GM19043 (cell line): Measurements from ENCODE around the gene PI4KA.

Source experiments
- ATAC-seq: cut with Tn5 transposase; IDR thresholded peaks from one replicate; pipeline ENCODE4 v1.9.1; 2021; ENCODE audit warnings: low read depth; ENCODE audit not compliant: unreplicated experiment

Gene PI4KA

DNA sequence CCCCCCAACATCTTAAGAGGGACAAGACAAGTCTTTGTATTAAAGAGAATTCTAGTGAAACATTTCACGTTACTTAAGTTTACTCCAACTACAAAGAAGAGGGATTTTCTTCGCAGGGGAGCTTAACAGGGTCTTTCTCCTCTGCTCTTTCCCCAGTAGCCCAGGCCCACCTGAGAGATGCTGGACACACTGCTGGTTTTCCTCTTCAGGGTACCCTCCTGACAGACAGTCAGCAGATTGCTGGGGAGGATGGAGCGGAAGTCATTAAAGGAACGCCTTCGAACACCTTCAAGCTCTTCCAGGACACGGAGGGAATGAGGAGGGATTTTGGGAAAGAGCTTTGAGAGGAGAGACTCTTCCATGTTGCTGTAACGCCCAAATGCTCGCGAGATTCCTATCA lies 39.1 kb downstream of the PI4KA start:
- ATAC-seq, result no peak

DNA sequence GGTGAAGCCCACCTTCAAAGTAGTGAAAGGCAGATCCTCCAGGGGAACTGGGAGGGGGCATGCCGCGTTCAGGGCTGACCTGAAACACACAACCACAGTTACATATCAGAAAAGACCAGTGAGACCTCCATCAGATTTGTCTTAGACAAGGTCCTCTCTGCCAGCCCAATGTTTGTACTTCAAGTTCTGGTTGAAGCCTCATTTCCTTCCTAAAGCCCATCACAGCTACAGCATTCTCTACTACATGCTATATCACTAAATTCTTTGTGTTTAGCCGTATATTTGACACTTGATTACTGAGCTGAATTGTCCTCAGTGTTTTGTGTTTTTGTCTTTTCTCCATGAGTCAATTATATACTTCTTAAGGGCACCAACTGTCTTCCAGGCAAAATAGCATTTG lies 40.1 kb downstream of the PI4KA start:
- ATAC-seq, result no peak

DNA sequence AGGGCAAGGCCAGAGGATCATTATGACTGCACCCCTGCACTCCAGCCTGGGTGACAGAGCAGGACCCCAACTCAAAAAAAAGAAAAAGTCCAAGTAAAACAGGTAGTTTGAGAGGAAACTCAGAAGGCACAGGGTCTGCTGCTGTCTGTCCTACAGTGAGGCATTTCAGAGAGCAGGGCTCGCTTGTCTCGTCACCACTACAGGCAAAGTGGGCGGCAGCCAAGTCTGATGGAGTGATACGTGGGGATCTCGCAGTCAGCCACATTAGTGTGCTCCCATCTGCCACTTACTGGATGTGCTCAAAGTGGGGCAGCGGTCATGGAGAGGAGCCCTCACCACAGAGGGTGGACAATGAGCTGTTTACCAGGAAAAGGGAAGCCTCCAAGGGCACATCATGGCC lies 42.1 kb downstream of the PI4KA start:
- ATAC-seq, result no peak

DNA sequence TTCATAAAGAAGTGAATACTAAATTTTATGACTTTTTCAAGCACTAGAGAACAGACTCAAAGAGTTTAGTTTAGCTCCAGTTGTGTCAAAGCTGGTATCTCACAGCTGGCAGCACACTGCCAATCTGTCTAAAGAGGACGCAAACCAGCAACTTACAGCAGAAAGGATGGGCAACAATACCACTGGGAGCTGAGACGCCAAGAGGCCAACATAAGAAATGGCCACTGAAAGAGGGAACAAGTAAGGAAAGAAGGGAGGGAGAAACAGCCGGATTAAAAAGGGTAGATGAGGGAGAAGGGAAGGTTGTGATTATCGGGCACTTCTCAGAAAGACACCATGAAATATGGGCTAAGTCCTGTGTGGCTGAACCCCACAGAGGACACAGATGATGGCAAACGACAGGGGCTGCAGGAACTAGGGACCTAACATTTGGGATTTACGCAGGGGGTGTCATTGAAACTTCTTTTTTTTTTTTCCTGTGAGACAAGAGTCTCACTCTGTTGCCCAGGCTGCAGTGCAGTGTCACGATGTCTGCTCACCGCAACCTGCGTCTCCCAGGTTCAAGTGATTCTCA lies 43.0 kb downstream of the PI4KA start:
- no peak for ATAC-seq

DNA sequence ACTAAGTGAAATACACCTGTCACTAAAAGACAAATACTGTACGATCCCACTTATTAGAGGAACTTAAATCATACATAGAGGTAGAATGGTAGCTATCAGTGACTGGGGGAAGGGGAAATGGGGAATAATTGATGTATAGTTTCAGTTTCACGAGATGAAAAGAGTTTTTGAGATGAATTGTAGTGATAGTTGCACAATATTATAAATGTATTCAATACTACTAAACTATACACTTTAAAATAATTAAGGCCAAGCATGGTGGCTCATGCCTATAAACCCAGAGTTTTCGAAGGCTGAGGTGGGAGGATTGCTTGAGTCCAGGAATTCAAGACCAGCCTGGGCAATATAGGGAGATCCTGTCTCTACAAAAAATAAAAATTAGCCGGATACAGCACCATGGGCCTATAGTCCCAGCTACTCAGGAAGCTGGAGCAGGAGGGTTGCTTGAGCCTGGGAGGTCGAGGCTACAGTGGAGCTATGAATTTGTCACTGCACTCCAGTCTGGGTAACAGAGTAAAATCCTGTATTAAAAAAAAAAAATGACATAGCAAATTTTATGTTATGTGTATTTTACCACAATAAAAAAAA lies 44.3 kb downstream of the PI4KA start:
- no peak for ATAC-seq

DNA sequence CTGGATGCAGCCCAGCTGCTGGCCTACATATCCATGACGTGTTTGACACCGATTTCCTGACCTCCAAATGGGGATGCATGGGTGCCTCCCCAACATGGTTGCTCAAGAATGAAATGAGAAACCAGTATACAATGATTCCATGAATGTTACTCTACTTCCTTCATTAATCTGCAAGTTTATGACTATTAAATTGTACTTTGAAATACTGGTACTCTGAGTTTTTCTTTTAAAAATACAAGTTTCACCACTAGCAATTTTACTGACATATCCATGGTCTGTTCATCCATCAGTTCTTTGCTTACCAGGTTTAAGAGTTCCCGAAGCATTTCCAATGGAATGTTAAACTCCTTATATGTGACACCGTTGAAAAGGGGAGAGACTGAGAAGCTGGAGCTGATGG lies 45.6 kb downstream of the PI4KA start:
- no peak for ATAC-seq

DNA sequence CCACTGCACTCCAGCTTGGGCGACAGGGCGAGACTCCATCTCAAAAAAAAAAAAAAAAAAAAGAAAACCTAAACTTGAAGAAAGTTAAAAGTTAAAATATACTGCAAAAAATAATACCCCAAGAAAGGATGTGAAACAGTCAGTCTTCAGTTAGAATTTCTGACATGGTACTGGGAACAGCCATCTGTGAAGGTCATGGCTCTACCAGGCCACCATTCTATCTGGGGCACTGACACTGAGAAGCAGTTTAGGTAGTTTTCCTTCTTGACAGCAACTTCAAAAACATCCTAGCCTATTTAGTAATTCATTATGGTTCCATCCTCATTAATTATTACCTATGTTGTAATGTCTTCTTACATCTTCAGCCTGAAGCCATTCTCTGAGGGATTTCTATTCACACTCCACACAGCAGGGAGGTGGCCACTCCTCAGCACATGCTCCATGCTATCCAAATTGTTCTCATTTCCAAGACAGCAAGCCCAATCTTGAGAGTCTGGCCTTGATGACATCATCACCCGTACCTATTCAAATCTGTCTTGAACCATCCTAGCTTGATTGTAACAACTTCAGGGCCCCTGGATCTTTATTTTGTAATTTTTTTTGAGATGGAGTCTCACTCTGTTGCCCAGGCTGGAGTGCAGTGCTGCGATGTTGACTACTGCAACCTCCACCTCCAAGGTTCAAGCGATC lies 46.5 kb downstream of the PI4KA start:
- ATAC-seq, result no peak

DNA sequence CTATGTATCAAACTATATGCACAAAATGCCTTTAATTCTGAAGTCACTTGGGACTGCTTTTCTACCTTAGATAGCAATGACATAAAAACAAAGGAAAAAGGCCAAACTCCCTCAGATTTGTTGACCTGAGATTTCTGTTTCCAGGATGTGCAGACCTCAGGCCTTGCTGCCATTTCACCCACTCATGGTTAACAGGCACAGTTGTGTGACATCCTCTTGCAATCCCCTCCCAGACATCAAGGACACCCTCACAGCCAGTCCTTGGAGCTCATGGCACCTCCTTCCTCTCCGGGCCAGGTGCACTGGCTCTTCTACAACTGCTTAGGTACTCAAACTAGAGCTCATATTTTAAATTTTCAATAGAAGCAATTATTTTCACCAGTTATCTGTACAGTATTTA lies 47.4 kb downstream of the PI4KA start:
- no peak for ATAC-seq

DNA sequence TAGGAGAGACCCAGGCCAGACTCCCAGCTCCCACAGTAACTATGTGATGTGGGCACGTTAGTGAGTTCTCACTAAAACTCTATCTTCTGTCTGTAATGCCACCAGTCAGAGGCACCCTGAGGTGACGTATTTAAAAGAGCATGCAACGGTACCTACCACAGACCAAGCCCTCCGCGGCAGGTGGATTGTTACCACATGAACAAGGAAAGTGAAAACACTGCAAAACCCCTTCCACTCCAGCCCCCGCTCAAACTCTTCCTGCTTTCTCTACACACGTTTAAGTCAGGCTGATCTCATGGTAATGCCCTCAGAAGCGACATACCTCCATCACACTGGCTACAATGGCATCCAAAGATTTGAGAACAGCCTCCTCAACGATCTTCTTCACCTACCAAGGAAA lies 48.0 kb downstream of the PI4KA start:
- ATAC-seq, result no peak

DNA sequence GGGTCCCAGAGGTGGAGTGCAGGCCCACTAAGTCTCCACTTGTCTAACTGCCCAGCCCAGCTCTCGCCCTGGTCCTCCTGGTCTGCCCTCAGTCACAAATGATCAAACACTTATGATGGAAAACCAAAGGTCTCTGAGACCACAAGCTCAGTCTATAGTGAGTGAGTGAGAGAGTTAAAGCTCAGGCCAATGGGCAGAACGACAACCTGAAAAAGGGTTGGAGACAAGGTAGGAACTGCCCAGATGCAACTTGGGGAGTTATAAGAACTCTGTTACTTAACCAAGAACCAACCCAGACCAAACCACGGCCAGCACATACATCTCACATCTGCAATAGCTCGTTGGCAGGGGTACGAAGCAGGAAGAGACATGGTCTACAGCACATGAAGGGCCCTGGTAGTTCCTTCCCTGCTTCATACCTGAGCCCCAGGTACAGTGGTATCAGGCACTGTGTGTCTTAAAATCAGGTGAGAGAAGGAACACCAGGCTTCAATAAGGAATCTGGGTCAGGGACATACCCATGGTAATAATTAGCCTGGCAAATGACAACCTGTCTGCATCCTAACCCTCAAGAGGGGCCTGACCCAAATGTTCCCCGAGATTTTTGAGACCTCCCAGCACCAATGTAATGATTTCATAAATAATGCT lies 48.9 kb downstream of the PI4KA start:
- ATAC-seq, result no peak

DNA sequence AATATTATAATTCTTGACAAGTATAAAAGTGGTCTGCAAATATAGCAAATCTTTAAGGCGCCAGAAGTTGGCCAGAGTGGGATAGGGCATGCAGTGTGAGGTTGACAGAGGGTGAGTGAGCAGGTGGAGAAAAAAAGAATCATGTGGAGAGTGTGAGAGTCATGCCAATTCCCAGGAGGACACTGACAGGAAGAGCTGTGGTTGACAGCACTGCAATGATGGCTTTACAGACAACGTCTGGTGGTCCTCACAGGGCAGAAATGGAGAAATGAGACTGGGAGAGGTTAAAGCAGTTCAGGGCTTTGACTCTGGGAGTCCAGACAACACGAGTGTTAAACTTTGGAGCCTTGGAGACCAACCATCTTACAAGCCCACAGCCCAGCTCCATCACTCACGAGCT lies 49.8 kb downstream of the PI4KA start:
- no peak for ATAC-seq

DNA sequence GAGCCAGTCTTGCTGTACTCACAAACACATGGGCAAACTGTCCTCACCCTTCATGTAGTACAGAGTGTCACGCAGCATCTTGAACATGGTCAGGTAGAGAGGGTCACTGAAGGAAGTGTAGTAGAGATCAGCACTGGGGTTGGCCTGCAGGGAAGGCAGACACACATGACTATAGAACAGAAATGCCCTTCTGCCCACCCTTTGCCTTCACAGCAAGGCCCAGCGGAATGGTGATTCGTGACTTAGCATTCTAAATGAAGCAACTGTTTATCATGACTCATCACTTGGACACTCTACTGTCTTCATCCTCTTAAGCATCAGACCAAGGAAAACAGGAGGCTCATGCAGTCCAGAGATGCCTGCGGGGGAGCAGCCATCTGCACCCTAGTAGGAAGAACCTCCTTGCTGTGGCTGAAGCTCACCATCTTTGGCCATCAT lies 51.3 kb downstream of the PI4KA start:
- no peak for ATAC-seq

DNA sequence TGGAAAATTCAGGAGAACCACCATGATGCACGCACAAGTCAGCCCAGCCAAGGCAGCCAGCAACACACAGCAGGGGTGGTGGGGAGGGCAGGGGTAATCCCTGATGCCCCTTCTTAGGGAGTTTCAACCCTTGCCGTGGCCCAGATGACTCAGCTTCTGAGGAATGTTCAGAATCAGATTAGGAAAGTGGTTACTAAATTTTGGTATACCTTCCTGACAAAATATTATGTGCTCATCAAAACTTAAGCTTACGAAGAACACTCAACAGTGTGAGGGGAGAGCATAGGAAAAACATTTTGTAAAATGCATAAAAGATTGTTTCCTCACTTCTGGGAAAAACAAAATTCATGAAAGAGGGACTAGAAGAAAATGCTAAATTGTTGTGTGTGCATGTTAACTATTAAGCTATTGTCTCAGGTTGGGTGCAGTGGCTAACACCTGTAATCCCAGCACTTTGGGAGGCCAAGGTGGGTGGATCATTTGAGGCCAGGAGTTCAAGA lies 52.6 kb downstream of the PI4KA start:
- ATAC-seq, result no peak

DNA sequence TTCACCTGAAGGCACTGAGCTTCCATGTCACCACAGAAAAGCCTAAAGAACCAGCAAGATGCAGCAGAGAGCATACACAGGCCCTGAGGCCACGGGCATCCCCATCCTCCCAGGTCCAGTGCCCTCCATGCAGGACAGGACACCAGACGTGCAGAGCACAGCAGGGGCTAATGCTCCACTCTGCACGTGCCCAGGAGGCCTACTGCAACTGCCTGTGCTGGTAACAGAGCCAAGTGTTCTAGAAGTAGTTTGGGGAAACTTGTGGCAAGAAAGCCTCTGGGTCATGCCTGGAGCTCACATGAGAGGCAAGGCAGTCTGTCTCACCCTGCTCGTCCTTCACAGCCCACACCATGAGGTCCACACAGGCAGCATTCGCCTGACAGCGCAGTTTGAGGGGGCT lies 54.0 kb downstream of the PI4KA start:
- ATAC-seq, result no peak

DNA sequence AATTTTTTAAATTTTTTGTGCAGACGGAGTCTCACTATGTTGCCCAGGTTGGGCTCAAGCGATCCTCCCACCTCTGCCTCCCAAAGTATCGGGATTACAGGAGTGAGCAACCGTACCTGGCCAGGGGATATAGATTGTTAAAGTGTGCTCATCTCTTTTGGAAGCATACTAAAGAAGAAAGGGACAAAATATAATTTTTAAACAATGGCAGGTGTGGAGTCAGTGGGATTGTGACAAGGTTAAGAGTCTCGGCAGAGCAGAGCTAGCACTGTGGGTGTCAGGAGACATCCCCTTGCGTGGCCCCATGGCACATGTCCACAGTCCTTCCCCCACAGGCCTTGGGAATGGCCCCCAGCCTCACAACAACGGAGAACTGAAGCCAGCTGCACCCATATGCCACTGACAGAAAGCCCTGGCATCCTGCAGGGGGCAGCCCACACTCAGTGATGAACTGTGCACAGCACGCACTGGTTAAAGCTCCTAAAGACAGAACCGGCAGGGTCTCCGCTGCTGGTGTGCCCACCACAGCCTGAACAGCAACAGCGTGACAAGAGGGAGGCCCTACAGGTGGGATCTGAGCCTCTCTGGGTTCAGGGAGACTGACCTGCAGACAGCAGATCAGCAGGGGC lies 54.8 kb downstream of the PI4KA start:
- no peak for ATAC-seq

DNA sequence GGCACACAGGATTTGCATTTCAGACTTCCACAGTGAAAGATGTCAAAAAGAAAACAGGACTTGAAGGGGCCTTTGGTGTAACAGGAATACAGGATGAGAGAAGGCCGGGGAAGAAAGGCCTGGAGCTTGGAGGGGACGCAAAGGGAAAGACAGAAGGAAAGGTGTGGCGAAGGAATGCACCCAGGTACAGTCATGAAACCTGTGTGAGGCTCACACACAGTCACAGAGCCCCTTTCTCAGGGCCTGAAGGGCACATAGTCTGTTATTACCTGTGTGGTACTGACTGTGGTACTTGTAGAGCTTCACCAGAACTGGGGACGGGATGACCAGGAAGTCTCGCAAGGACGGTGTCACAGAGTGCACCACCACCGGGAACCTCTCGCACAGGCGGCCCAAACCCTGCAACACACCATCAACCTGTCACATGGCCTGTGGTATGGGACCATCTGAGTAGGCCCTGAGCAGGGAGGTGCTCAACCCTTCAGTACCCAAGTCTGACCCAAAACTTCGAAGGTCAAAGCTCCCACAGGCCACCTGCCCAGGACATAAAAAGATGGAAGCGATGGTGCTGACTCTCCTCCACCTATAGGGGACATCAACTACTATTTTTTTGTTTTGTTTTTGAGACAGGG lies 55.6 kb downstream of the PI4KA start:
- ATAC-seq, result no peak

DNA sequence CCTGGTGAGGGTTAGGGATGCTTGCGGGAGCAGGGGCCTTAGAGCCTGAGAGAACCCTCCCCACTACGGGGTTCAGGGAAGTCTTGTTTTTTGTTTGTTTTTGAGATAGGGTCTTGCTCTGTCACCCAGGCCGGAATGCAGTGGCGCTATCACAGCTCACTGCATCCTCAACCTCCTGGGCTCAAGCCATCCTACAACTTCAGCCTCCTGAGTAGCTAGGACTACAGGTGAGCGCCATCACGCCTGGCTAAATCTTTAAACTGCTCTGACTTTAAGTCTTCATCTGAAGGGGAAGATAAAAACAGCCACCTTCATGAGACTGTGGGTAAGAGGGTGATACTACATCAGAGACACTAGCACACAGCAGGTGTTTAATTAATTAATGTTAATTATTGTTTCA lies 56.2 kb downstream of the PI4KA start:
- no peak for ATAC-seq

DNA sequence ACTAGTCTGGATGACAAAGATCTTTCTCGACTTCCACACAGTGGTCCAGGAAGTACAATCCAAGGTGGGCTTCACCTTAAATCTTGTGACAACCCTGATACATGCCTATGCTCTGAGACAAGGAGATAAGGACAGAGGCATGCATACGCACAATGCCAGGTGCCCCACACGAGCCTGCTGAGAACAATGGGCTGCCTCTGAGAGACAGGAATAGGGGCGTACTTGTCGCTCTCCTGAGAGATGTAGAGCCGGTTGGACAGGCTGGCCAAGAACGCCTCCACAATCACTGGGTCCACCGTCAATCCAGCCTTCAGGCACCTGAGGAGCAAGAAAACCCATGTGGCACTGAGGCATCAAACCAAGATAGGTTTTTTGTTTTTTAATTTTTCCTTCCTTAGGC lies 59.2 kb downstream of the PI4KA start:
- no peak for ATAC-seq

DNA sequence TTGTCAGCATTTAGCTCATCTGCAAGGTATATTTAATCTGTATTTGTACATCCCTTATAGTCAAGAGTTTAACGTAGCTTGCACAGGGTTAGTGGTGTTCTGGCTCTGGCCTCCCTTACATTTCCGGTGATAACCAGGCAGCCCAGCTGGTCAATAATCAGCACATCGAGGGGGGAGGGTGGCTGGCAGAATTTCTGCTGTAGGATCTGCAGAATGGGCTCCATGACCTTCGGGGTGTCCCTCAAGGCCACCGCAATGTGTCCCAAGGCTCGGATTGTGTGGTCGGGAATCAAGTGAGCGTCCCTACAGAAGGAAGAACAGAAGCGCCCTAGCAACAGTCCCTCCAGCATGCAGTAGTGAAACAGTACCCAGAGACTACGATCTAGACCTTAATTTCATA lies 59.6 kb downstream of the PI4KA start:
- ATAC-seq, result no peak

DNA sequence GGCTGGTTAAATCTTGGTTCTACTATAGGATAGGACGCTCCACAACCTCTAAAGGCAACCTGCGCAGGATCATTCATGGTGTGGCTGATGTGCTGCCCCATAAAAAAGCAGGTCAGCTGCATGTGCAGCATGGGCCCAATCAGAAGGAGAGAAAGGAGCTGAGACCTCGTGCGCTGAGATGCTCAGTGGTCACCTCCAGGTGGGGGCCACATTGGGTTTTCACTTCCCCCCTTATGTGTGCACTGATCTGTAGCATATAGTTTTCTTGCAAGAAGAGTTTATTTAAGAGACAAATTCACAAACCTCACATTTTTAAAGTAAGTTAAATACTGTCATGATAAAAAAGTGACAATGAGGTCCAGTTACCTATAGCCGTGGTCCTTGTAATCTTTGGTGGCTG lies 60.4 kb downstream of the PI4KA start:
- ATAC-seq, result no peak

DNA sequence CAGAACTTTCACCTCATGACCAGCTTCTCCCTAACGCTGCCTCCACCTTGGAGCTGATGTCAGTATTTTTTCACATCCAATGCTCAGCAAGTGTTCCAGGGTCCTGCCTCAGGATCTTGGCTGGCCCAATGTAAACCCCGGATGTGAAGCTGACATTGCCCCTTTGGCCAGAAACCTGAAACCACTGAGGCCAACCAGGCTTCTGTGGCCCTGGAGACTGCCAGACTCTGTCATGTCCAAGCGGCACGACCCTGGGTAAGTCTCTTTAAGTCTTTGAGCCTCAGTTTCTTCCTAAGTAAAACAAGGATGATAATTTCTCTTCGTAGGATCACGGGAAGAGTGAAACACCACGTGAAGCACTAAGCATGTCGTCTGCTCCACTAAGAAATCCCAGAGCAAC lies 61.9 kb downstream of the PI4KA start:
- no peak for ATAC-seq
